HG02642 (cell line): ENCODE results near the gene IPO11.
A peak's percentile ranks its signal among the peaks of the same experiment; 100 is the strongest.
"Not testable (repeated sequence)": the region's sequence is repeated elsewhere in the genome, so short reads cannot be mapped to it uniquely, and the experiment has no call there.

Experiments used
- ATAC-seq: cut with Tn5 transposase; IDR thresholded peaks from one replicate; pipeline ENCODE4 v1.9.1; 2021; ENCODE audit warnings: mild to moderate bottlenecking; ENCODE audit not compliant: unreplicated experiment, poor library complexity

The IPO11 gene

DNA sequence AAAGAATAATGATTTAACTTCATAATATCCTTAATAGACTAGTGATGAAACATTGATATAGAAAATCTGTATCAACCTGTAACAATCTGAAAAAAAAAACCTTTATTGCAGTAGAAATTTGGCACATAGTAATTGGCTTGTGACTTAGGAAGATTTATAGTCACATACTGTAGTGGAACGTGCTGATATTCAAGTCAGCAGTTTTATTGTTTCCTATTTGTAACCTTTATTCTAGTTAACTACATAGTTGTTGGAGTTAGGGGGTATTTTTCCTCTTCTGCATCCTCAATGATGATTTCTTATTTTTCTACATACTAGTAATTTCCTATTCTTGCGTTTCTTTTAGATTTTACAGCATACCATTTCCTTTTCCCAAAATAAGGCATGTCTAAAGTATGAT, 151.5 kb downstream of the IPO11 start:
- no peak for ATAC-seq

DNA sequence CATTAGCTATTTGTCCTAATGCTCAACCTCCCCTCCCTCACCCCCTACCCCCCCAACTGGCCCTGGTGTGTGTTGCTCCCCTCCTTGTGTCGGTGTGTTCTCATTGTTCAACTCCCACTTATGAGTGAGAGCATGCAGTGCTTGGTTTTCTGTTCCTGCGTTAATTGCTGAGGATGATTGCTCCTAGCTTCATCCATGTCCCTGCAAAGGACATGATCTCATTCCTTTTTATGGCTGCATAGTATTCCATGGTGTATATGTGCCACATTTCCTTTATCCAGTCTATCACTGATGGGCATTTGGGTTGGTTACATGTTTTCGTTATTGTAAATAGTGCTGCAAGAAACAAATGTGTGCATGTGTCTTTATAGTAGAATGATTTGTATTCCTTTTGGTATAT, 153.2 kb downstream of the IPO11 start:
- ATAC-seq, result not testable (repeated sequence)

DNA sequence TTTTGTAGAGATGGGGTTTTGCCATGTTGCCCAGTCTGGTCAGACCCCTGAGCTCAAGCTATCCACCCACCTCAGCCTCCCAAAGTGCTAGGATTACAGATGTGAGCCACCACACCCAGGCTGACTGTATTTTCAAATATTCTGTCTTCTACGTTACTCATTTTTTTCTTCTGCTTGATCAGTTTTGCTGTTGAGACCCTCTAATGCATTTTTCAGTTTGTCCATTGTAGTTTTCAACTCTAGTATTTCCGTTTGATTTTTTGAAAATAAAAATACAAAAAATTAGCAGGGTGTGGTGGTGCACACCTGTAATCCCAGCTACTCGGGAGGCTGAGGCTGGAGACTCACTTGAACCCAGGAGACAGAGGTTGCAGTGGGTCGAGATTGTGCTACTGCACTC, 155.6 kb downstream of the IPO11 start:
- ATAC-seq, result no peak

- ATAC-seq, result no peak
Observed at GRCh38 chr5:62568800-62569432, 156.4 kb downstream of the IPO11 start.

GRCh38 chr5:62569470-62569869, 156.9 kb downstream of the IPO11 start:
- ATAC-seq, result no peak

DNA sequence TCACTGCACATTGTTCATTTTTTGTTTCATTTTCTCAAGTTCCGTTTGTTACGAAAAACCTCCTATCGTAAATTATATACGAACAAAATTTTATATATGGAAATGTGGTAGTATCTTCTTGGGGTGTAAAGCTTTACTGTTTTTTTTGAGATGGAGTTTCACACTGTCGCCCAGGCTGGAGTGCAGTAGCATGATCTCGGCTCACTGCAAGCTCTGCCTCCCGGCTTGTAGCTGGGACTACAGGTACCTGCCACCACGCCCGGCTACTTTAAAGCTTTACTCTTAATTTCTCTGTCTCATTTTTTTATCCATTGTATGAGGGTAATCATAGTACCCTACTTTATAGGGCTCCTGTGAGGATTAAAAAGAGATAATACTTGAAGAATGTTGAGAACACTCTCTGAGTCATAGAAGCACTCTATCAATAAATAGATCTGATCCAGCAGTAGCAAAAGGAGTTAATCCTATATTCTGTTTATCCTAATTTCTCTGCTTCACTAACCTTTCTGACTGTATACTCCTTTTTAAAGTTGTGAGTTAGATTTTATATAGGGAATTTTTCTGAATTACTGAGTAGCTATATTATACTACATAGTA, 160.5 kb downstream of the IPO11 start:
- ATAC-seq, result no peak

GRCh38 chr5:62574599-62574998, 162.0 kb downstream of the IPO11 start:
- ATAC-seq, result peak; percentile 56

- no peak for ATAC-seq
Observed at GRCh38 chr5:62575066-62575465, 162.5 kb downstream of the IPO11 start.

GRCh38 chr5:62575489-62575888, 162.9 kb downstream of the IPO11 start:
- ATAC-seq, result no peak

GRCh38 chr5:62576570-62577170, 164.1 kb downstream of the IPO11 start:
- no peak for ATAC-seq

DNA sequence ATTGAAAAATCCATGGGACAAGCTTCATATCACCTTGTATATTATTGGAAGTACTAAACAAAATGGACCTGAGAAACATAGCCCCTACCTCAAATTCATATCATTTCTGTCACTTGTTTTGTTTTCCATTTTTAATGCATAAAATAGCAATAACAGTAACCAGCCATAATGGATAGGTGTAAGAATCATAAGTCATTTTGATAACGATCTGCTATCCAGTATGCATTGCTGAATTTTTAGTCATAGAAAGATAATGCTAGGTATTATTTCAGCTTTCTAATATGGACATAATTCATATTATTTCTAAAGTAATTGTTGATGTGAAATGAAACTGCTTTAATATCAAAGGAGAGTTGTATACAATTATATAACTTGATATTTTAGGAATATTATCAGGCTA, 164.9 kb downstream of the IPO11 start:
- ATAC-seq, result no peak

- peak; percentile 83 for ATAC-seq
Observed at GRCh38 chr5:62578540-62578939, 166.0 kb downstream of the IPO11 start, which contains the start of gene LRRC70. Gene LRRC70, plus strand, starts transcription at chr5:62578819. Its CDS starts 620 bp downstream, at chr5:62579439.

- no peak for ATAC-seq
Observed at GRCh38 chr5:62579761-62580160, 167.2 kb downstream of the IPO11 start.

DNA sequence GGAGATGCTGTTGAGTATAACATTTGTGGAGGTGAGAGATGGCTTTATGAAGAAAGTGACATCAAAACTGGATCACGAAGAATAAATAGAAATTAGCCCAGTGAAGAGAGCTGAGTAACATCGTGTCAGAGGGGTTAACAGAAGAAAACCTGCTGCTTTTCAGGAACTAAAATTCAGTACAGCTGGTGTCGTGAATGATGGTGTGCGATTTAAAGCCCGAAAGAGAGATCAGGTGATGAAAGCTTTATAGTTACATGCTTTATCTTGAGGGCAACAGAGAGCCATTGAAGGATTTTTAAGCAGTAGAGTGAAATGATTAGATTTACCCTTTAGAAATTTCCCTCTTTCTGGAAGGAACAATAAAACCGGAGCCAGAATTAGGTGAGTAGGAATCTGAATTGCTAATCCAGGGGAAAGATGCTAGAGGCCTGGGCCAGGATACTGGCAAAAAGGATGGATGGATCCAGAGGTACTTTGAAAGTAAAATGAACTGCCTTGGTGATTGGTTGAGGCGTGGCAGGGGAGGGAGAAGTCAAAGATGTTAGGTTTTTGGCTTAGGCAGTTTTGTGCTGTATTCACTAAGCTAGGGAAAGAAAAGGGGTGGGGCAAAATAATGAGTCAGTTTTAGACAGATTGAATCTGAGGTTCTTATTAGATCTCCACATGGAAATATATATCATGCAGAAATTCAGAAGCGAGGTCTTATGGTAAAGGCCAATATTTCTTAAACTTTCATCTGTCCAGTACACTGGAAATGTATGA, 169.5 kb downstream of the IPO11 start:
- ATAC-seq, result no peak

DNA sequence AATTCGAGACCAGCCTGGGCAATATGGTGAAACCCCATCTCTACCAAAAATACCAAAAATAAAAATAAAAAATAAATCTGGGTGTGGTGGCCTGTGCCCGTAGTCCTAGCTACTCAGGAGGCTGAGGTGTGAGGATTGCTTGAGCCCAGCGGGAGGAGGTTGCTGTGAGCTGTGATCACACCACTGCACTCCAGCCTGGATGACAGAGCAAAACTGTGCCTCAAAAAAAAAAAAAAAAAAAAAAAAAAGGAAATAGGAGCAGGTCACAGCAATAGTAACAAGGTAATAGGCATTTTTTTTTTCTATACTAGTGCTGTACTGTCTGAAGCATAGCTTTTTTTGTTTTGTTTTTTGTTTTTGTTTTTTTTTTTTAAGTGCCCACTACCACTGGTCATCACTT, 171.8 kb downstream of the IPO11 start:
- ATAC-seq, result no peak

DNA sequence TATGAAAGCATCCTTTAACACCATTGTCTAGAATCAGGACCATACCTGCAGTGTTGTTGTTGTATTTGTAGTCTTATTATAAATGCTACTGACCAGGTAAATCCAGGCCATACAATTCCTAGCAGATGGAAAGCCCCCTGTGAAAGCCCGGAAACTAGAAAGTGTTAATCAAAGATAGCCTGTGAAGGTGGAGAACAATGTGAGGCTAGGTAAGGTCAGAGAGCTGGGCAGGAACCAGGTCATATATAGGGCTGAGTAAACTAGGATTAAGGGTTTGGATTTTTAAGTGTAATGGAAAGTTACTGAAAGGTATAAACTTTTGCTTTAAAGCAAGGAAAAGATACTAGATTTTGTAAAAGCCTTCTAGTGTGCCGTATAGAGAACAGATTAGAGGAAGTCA, 172.7 kb downstream of the IPO11 start:
- no peak for ATAC-seq

- no peak for ATAC-seq
Observed at GRCh38 chr5:62585751-62586150, 173.2 kb downstream of the IPO11 start.

DNA sequence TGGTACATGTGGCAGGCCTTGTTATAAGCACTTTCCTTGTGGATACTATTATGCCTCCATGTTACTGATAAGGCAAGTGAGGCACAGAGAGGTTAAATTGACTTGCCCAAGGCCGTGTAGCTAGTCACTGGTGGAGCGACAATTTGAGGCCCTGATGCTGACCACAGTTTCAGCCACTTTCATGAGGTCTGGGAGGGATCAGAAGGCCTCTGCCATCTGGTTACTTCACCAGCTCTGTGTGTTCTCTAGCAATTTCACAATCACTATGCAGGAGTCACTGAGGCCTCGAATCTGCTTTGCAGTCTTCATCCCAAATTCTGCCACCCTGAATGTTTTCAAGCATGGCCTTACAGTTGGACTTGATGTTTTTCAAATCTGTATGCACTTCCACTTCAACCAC, 175.2 kb downstream of the IPO11 start:
- no peak for ATAC-seq

- ATAC-seq, result no peak
Observed at GRCh38 chr5:62588668-62589067, 176.1 kb downstream of the IPO11 start.

- no peak for ATAC-seq
Observed at GRCh38 chr5:62589504-62589903, 176.9 kb downstream of the IPO11 start.

GRCh38 chr5:62590387-62590786, 177.8 kb downstream of the IPO11 start:
- no peak for ATAC-seq
